Hepatocyte (in vitro differentiated cells): Measurements from ENCODE around the gene STK33.

Experiments
- CTCF ChIP-seq: fragments of 200-600 bp; sonication (generic); IDR thresholded peaks from 2 replicates; pipeline ENCODE4 v1.5.1; 2016; ENCODE audit warnings: antibody characterized with exemption, mild to moderate bottlenecking; ENCODE audit not compliant: poor library complexity
- EZH2 ChIP-seq: fragments of 200-600 bp; sonication (generic); IDR thresholded peaks from 2 replicates; pipeline ENCODE4 v1.6.1; 2016; ENCODE audit warnings: antibody characterized with exemption, mild to moderate bottlenecking, borderline replicate concordance
- EZH2phosphoT487 ChIP-seq: fragments of 200-600 bp; sonication (generic); IDR thresholded peaks from one replicate; pipeline ENCODE4 v1.6.1; 2018; ENCODE audit warnings: antibody characterized with exemption, mild to moderate bottlenecking, low read depth, moderate library complexity; ENCODE audit not compliant: unreplicated experiment, severe bottlenecking

GRCh38 chr11:8523396-8523795, 70.6 kb downstream of the STK33 start:
- TF ChIP-seq CTCF (no peak), EZH2phosphoT487 (no peak), EZH2 (no peak)
